Fibroblast of lung (primary cell): ENCODE results near the gene XYLT2.
"Not testable (repeated sequence)": the region's sequence is repeated elsewhere in the genome, so short reads cannot be mapped to it uniquely, and the experiment has no call there.

Experiments used
- CTCF ChIP-seq, 2 donors: IDR thresholded peaks in 1 of 2; conservative IDR thresholded peaks in 1 of 2; 1 replicate in 1 of 2; 2 replicates in 1 of 2; pipeline ENCODE4 v1.5.1; 2011 to 2012; ENCODE audit warnings: low read length in 2 of 2, control low read depth in 1 of 2, inconsistent platforms in 1 of 2, low read depth in 1 of 2, mild to moderate bottlenecking in 1 of 2
- EZH2 ChIP-seq: IDR thresholded peaks from 2 replicates; pipeline ENCODE4 v1.5.1; 2012; ENCODE audit warnings: low read length, control low read depth, mild to moderate bottlenecking; ENCODE audit errors: missing control alignments

DNA sequence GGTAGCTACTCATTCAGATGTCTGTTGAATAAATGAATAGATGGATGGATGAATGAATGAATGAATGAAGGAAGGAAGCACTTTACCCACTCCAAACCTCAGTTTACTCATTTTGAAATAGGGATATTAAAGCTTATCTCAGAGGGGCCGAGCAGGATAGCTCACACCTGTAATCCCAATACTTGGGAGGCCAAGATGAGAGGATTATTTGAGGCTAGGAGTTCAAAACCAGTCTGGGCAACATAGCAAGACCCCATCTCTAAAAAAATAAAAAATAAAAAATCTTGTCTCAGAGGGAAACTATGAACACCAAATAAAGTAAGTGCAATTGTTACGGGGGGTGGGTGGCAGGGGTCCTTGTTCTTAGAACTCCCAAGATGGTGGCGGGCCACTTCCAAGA lies 52.7 kb downstream of the XYLT2 start:
- TF ChIP-seq CTCF (conservative IDR thresholded peaks at IDR 0.05 in 1 of 2, IDR thresholded peaks at IDR 0.05 in 1 of 2; ENCODE audit: low read depth in 1 of 2, low read length in 2 of 2); EZH2: not testable (repeated sequence)
